ENCODE measurements around the gene VANGL1. TPM values are rescaled to one million over a fixed set of nuclear protein-coding genes. Genes with fewer than 3 reads are reported as not detected.

The VANGL1 gene
- total and polyA plus RNA-seq, 2 of the 13 experiments (the other 11 are each of a cell fraction or from before 2014, with no cell fraction given): 5.3 to 9.4 TPM

DNA sequence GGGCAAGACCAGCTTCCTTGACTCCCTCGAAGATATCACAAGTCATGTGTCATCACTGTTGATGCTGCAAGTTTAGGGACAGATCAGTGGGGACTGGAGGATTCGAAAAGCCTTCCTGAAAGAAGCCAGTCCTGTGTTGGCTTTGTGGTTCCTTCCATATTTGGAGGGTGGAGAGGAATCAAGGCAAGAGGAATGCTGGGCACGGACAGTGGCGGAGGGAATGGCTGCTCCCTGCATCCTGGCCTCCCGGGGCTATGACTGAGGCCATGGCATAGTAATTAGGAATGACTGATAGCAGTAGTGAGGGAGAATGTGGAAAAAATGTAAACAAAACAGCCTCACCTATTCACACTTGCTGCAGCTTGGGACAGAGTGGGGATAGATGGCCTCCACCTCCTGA is 36.4 kb downstream of the VANGL1 start (continued):
- TF ChIP-seq, protein P1, sequence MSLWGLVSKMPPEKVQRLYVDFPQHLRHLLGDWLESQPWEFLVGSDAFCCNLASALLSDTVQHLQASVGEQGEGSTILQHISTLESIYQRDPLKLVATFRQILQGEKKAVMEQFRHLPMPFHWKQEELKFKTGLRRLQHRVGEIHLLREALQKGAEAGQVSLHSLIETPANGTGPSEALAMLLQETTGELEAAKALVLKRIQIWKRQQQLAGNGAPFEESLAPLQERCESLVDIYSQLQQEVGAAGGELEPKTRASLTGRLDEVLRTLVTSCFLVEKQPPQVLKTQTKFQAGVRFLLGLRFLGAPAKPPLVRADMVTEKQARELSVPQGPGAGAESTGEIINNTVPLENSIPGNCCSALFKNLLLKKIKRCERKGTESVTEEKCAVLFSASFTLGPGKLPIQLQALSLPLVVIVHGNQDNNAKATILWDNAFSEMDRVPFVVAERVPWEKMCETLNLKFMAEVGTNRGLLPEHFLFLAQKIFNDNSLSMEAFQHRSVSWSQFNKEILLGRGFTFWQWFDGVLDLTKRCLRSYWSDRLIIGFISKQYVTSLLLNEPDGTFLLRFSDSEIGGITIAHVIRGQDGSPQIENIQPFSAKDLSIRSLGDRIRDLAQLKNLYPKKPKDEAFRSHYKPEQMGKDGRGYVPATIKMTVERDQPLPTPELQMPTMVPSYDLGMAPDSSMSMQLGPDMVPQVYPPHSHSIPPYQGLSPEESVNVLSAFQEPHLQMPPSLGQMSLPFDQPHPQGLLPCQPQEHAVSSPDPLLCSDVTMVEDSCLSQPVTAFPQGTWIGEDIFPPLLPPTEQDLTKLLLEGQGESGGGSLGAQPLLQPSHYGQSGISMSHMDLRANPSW (CRISPR knock-in tag; IDR thresholded peaks at IDR 0.05; ENCODE audit: borderline replicate concordance): no peak
- TF ChIP-seq, protein P2, sequence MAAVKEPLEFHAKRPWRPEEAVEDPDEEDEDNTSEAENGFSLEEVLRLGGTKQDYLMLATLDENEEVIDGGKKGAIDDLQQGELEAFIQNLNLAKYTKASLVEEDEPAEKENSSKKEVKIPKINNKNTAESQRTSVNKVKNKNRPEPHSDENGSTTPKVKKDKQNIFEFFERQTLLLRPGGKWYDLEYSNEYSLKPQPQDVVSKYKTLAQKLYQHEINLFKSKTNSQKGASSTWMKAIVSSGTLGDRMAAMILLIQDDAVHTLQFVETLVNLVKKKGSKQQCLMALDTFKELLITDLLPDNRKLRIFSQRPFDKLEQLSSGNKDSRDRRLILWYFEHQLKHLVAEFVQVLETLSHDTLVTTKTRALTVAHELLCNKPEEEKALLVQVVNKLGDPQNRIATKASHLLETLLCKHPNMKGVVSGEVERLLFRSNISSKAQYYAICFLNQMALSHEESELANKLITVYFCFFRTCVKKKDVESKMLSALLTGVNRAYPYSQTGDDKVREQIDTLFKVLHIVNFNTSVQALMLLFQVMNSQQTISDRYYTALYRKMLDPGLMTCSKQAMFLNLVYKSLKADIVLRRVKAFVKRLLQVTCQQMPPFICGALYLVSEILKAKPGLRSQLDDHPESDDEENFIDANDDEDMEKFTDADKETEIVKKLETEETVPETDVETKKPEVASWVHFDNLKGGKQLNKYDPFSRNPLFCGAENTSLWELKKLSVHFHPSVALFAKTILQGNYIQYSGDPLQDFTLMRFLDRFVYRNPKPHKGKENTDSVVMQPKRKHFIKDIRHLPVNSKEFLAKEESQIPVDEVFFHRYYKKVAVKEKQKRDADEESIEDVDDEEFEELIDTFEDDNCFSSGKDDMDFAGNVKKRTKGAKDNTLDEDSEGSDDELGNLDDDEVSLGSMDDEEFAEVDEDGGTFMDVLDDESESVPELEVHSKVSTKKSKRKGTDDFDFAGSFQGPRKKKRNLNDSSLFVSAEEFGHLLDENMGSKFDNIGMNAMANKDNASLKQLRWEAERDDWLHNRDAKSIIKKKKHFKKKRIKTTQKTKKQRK (IDR thresholded peaks at IDR 0.05; ENCODE audit: low read length): no peak
- TF ChIP-seq PHF8 (CRISPR knock-in tag; IDR thresholded peaks at IDR 0.05): no peak
- TF ChIP-seq REL (CRISPR knock-in tag; conservative IDR thresholded peaks at IDR 0.05): no peak
- TF ChIP-seq, protein P3, sequence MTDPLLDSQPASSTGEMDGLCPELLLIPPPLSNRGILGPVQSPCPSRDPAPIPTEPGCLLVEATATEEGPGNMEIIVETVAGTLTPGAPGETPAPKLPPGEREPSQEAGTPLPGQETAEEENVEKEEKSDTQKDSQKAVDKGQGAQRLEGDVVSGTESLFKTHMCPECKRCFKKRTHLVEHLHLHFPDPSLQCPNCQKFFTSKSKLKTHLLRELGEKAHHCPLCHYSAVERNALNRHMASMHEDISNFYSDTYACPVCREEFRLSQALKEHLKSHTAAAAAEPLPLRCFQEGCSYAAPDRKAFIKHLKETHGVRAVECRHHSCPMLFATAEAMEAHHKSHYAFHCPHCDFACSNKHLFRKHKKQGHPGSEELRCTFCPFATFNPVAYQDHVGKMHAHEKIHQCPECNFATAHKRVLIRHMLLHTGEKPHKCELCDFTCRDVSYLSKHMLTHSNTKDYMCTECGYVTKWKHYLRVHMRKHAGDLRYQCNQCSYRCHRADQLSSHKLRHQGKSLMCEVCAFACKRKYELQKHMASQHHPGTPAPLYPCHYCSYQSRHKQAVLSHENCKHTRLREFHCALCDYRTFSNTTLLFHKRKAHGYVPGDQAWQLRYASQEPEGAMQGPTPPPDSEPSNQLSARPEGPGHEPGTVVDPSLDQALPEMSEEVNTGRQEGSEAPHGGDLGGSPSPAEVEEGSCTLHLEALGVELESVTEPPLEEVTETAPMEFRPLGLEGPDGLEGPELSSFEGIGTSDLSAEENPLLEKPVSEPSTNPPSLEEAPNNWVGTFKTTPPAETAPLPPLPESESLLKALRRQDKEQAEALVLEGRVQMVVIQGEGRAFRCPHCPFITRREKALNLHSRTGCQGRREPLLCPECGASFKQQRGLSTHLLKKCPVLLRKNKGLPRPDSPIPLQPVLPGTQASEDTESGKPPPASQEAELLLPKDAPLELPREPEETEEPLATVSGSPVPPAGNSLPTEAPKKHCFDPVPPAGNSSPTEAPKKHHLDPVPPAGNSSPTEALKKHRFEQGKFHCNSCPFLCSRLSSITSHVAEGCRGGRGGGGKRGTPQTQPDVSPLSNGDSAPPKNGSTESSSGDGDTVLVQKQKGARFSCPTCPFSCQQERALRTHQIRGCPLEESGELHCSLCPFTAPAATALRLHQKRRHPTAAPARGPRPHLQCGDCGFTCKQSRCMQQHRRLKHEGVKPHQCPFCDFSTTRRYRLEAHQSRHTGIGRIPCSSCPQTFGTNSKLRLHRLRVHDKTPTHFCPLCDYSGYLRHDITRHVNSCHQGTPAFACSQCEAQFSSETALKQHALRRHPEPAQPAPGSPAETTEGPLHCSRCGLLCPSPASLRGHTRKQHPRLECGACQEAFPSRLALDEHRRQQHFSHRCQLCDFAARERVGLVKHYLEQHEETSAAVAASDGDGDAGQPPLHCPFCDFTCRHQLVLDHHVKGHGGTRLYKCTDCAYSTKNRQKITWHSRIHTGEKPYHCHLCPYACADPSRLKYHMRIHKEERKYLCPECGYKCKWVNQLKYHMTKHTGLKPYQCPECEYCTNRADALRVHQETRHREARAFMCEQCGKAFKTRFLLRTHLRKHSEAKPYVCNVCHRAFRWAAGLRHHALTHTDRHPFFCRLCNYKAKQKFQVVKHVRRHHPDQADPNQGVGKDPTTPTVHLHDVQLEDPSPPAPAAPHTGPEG (CRISPR knock-in tag; IDR thresholded peaks at IDR 0.05): no peak
- no peak for TF ChIP-seq CC2D1A (CRISPR knock-in tag; IDR thresholded peaks at IDR 0.05)
